GM12878 (cell line): ENCODE data around the gene NFYC. TPM values are rescaled to one million over a fixed set of nuclear protein-coding genes. Genes with fewer than 3 reads are reported as not detected.

Experiments
- ATAC-seq: fragments of 200-7000 bp; cut with Tn5 transposase; 3 replicates; pipeline ENCODE4 v1.9.1; 2020; ENCODE audit warnings: mild to moderate bottlenecking, moderate library complexity
- BruUV-seq: library from RNA; stranded (reverse); fragments of 400-500 nt; replicated peaks from 2 replicates; lab custom pipeline; 2021; lab: Mats Ljungman, UMichigan
- CTCF ChIA-PET: fragments of 300-600 bp; sonication (Branson Sonifier 250); formaldehyde crosslinking; extraction: SDS; loops from one replicate; lab custom pipeline; 2021; ENCODE audit warnings: inconsistent platforms; lab: Yijun Ruan, JAX
- POLR2A ChIA-PET: fragments of 350-600 bp; formaldehyde crosslinking; extraction: SDS; loops from one replicate; lab custom pipeline; 2021; ENCODE audit warnings: inconsistent platforms; lab: Charles Lee
- RAD21 ChIA-PET: fragments of 300-600 bp; sonication (Branson Sonifier 250); formaldehyde crosslinking; loops from one replicate; lab custom pipeline; 2023; ENCODE audit warnings: antibody characterized with exemption; ENCODE audit not compliant: unreplicated experiment; lab: Charles Lee
- SMC1A ChIA-PET: fragments of 300-600 bp; sonication (Branson Sonifier 250); formaldehyde crosslinking; loops from one replicate; lab custom pipeline; 2023; ENCODE audit not compliant: unreplicated experiment, uncharacterized antibody; lab: Charles Lee
- DNase-seq: peaks from one replicate; pipeline ENCODE4 v3.0.0-alpha.2; 2011; ENCODE audit warnings: low read depth, low spot score
- FAIRE-seq: peaks from 3 replicates; lab custom pipeline; 2011; peaks lifted over from hg19 to GRCh38; lab: Jason Lieb, UNC
- H2AFZ ChIP-seq: 2 replicates; pipeline ENCODE4 v1.6.0; 2011; ENCODE audit warnings: low read depth, low read length, control low read depth; ENCODE audit not compliant: control insufficient read depth
- H3K27ac ChIP-seq: 2 replicates; pipeline ENCODE4 v1.5.1; 2011; ENCODE audit warnings: control low read depth; ENCODE audit not compliant: control insufficient read depth, insufficient read depth
- H3K27me3 ChIP-seq, 2 experiments: replicated peaks in 1 of 2; 2 replicates each; pipeline versions ENCODE4 v1.6.0 to v1.6.1; 2011; ENCODE audit warnings: low read length in 1 of 2; ENCODE audit not compliant: control insufficient read depth in 2 of 2, insufficient read depth in 2 of 2
- H3K36me3 ChIP-seq, 2 experiments: 2 replicates each; pipeline ENCODE4 v1.5.1; 2011; ENCODE audit warnings: low read length in 1 of 2; ENCODE audit not compliant: control insufficient read depth in 2 of 2, insufficient read depth in 2 of 2
- H3K4me1 ChIP-seq: 2 replicates; pipeline ENCODE4 v1.6.1; 2011; ENCODE audit warnings: mild to moderate bottlenecking, low read length, moderate library complexity, mixed read lengths; ENCODE audit not compliant: control insufficient read depth, insufficient read depth
- H3K4me2 ChIP-seq: 2 replicates; pipeline ENCODE4 v1.6.0; 2011; ENCODE audit warnings: control low read depth; ENCODE audit not compliant: control insufficient read depth, insufficient read depth
- H3K4me3 ChIP-seq: fragments of 200-600 bp; sonication (generic); 2 replicates; pipeline ENCODE4 v1.5.1; 2016
- H3K79me2 ChIP-seq: 2 replicates; pipeline ENCODE4 v1.6.0; 2011; ENCODE audit warnings: low read length; ENCODE audit not compliant: control insufficient read depth, insufficient read depth
- H3K9ac ChIP-seq: 2 replicates; pipeline ENCODE4 v1.8.0; 2011; ENCODE audit warnings: low read length, control low read depth, mixed read lengths; ENCODE audit not compliant: control insufficient read depth, insufficient read depth
- H3K9me3 ChIP-seq: replicated peaks from 3 replicates; pipeline ENCODE4 v1.5.1; 2011; ENCODE audit warnings: mild to moderate bottlenecking, low read length; ENCODE audit not compliant: control insufficient read depth, insufficient read depth
- H4K20me1 ChIP-seq: 2 replicates; pipeline ENCODE4 v1.6.0; 2011; ENCODE audit not compliant: control insufficient read depth, insufficient read depth
- ESRRA ChIP-seq: IDR thresholded peaks from 2 replicates; pipeline ENCODE4 v1.6.1; 2012; ENCODE audit warnings: mild to moderate bottlenecking, low read length, improper control_type of control experiment
- FOXK2 ChIP-seq: fragments of 450-650 bp; IDR thresholded peaks from 2 replicates; pipeline ENCODE4 v1.6.1; 2017; ENCODE audit warnings: mild to moderate bottlenecking, moderate library complexity
- HDAC6 ChIP-seq: fragments of 200-600 bp; sonication (generic); IDR thresholded peaks from one replicate; pipeline ENCODE4 v1.8.0; 2017; ENCODE audit warnings: antibody characterized with exemption; ENCODE audit not compliant: unreplicated experiment
- IRF4 ChIP-seq: IDR thresholded peaks from 2 replicates; pipeline ENCODE4 v1.6.1; 2011; ENCODE audit warnings: low read depth, low read length
- KDM1A ChIP-seq: fragments of 200-600 bp; sonication (generic); IDR thresholded peaks from 2 replicates; pipeline ENCODE4 v1.6.1; 2016; ENCODE audit warnings: borderline replicate concordance
- RAD21 ChIP-seq: IDR thresholded peaks from 2 replicates; pipeline ENCODE4 v1.6.1; 2011; ENCODE audit warnings: mild to moderate bottlenecking, low read depth, low read length, moderate library complexity; ENCODE audit not compliant: insufficient read depth
- RELA ChIP-seq: fragments of 450-650 bp; IDR thresholded peaks from 2 replicates; pipeline ENCODE4 v1.8.0; 2014; ENCODE audit warnings: borderline replicate concordance; ENCODE audit not compliant: partially characterized antibody
- SIX5 ChIP-seq: IDR thresholded peaks from 2 replicates; pipeline ENCODE4 v1.6.1; 2011; ENCODE audit warnings: mild to moderate bottlenecking, low read depth, low read length, moderate library complexity; ENCODE audit not compliant: severe bottlenecking
- SRF ChIP-seq, 2 experiments: IDR thresholded peaks; 2 replicates each; pipeline ENCODE4 v1.6.1; 2011; ENCODE audit warnings: low read depth in 2 of 2, low read length in 2 of 2, mild to moderate bottlenecking in 1 of 2, moderate library complexity in 1 of 2
- ZNF207 ChIP-seq: fragments of 450-650 bp; IDR thresholded peaks from 2 replicates; pipeline ENCODE4 v1.6.1; 2014; ENCODE audit warnings: antibody characterized with exemption, mild to moderate bottlenecking, borderline replicate concordance
- WGBS: methylation state at CpG from one replicate; pipeline ENCODE4 v1.1.6; 2016; ENCODE audit warnings: low lambda C conversion rate; ENCODE audit not compliant: insufficient replicate concordance, insufficient coverage; ENCODE audit errors: missing lambda C conversion rate; 5-methylcytosine and 5-hydroxymethylcytosine counted together
- in situ Hi-C: fragments of 300-500 bp; cut with MboI; formaldehyde crosslinking; loops from 9 replicates; pipeline ENCODE4 v1.14.3; 2018; ENCODE audit warnings: mixed read lengths
- intact Hi-C: fragments of 100-400 bp; cut with micrococcal nuclease; formaldehyde crosslinking; loops from one replicate; pipeline ENCODE4 v1.14.2; 2022; ENCODE audit not compliant: unreplicated experiment
- polyA plus RNA-seq, 11 experiments: library from polyadenylated mRNA; depleted of rRNA in 4 of 11; unstranded in 6 of 11; stranded (reverse) in 5 of 11; fragments of >200 nt; fragmentation: Nextera tagmentation in 4 of 11; fragmentation: Illumina TruSeq in 1 of 11; extraction: Ambion mirVana in 4 of 11; extraction: Trizol in 1 of 11; gene quantifications; 1 replicate in 1 of 11; 2 replicates in 10 of 11; pipeline versions ENCODE4 v1.2.1 to v1.2.3, GENCODE V29; 2011 to 2016; ENCODE audit warnings: inconsistent platforms in 2 of 11, missing spikeins in 2 of 11, low read depth in 1 of 11
- total RNA-seq, 4 experiments: library from RNA; depleted of rRNA in 3 of 4; stranded (reverse); fragments of >200 nt in 3 of 4; fragmentation: Illumina TruSeq in 1 of 4; extraction: Trizol in 1 of 4; gene quantifications; 2 replicates each; pipeline versions ENCODE4 v1.2.1 to v1.2.3, GENCODE V29; 2013 to 2021
- TF ChIP-seq, protein P1 (sequence below): IDR thresholded peaks from 2 replicates; pipeline ENCODE4 v1.6.1; 2012; ENCODE audit warnings: mild to moderate bottlenecking, low read depth, low read length
- TF ChIP-seq, protein P2 (sequence below): fragments of 450-650 bp; formaldehyde crosslinking; IDR thresholded peaks from 2 replicates; pipeline ENCODE4 v1.5.0; 2022; ENCODE audit warnings: mild to moderate bottlenecking, missing genetic modification characterization
- TF ChIP-seq, protein P3 (sequence below): fragments of 450-650 bp; IDR thresholded peaks from 2 replicates; pipeline ENCODE4 v1.6.1; 2014; ENCODE audit warnings: mild to moderate bottlenecking

The NFYC gene
- total and polyA plus RNA-seq, 10 of the 15 experiments (the other 5 are each of a cell fraction or from before 2014, with no cell fraction given): 4.3 to 84.2 (median 58.3) TPM

DNA sequence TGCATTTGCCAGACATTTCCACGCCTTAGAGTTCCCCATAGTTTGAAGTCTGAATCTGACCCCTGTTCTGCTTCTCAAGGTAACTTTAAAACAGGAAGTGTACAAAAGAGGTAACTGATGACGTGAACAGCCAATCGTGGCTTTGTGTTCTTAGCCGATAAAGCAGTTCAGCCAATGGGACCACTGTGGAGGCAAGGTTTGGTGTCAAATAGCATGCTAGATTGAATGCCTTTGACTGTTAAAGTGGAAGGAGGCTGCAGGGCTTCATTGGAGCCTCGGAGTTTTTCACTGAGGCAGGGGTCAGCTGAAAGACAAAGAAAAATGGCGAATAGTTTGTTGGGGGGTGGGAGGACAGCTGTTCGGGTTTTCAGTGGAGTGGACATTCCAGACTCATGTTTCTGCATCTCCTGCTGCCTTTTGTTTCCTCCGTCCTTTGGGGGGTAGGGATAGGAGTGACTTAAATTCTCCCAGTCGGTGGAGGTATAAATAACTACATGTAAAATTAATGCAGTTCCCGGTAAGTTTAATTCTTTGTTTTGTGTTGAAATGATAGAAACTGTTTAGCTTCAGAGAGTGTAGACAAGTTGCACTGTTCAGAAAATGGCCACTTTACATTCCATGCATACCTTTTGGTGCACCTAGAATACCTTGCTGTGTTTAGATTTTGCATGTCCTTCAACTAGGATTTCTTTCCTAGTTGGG, 17.7 kb downstream of the NFYC start:
- H3K9ac ChIP-seq: peak overlapping the region; percentile 65
- H3K36me3 ChIP-seq: peaks cover 0 to 10% of the 10 kb centered on the region in 2 experiments; a peak in 2 of 4 replicates
- intact Hi-C loops: no loop called here
- peaks cover 93% of the 10 kb centered on the region for H3K79me2 ChIP-seq
- H3K4me3 ChIP-seq: peak overlapping the region; percentile 77
- ATAC-seq: peak; percentile 96
- ChIA-PET POLR2A (interaction anchor here (0.7 to 12.7 kb wide), 6 partner anchors 8 to 55 kb away, joined by 3 to 244 read pairs (median 8); partner anchors contain the start of gene NFYC), CTCF (interaction anchor here (0.7 to 4.2 kb wide), 8 partner anchors 8 to 176 kb away, joined by 3 to 36 read pairs (median 8); partner anchors contain the start of gene NFYC), RAD21 (interaction anchor here (0.8 to 6.1 kb wide), 4 partner anchors 8 to 55 kb away, joined by 3 to 89 read pairs (median 19); partner anchors contain the start of gene NFYC), SMC1A (interaction anchor here (0.9 to 6.3 kb wide), 10 partner anchors 8 to 177 kb away, joined by 3 to 115 read pairs (median 4); partner anchors contain the start of gene NFYC)
- peak overlapping the region; percentile 82 for H3K27ac ChIP-seq
- in situ Hi-C loops: no loop called here
- DNase-seq: peak; percentile 96
- peaks cover 22% of the 10 kb centered on the region for H3K4me1 ChIP-seq
- no peak for FAIRE-seq
- no peaks in the 10 kb centered on the region for H4K20me1 ChIP-seq
- no peaks in the 10 kb centered on the region for H3K27me3 ChIP-seq
- no peaks in the 10 kb centered on the region for H3K9me3 ChIP-seq
- peak overlapping the region; percentile 75 for H3K4me2 ChIP-seq
- 0% methylated on average over 10 of the region's 10 CpGs for WGBS
- BruUV-seq: TSS peak; percentile 35
- peak overlapping the region; percentile 83 for H2AFZ ChIP-seq
- TF ChIP-seq FOXK2 (no peak), ZNF207 (no peak), SRF (IDR thresholded peaks at IDR 0.05; ENCODE audit: low read depth in 2 of 2, low read length in 2 of 2) (peak in 1 of 2 experiments; percentile 76; a peak in 2 of 4 replicates), RELA (no peak), IRF4 (no peak), KDM1A (no peak), SIX5 (peak; percentile 37), RAD21 (no peak), ESRRA (no peak), HDAC6 (no peak)
- TF ChIP-seq, protein P1, sequence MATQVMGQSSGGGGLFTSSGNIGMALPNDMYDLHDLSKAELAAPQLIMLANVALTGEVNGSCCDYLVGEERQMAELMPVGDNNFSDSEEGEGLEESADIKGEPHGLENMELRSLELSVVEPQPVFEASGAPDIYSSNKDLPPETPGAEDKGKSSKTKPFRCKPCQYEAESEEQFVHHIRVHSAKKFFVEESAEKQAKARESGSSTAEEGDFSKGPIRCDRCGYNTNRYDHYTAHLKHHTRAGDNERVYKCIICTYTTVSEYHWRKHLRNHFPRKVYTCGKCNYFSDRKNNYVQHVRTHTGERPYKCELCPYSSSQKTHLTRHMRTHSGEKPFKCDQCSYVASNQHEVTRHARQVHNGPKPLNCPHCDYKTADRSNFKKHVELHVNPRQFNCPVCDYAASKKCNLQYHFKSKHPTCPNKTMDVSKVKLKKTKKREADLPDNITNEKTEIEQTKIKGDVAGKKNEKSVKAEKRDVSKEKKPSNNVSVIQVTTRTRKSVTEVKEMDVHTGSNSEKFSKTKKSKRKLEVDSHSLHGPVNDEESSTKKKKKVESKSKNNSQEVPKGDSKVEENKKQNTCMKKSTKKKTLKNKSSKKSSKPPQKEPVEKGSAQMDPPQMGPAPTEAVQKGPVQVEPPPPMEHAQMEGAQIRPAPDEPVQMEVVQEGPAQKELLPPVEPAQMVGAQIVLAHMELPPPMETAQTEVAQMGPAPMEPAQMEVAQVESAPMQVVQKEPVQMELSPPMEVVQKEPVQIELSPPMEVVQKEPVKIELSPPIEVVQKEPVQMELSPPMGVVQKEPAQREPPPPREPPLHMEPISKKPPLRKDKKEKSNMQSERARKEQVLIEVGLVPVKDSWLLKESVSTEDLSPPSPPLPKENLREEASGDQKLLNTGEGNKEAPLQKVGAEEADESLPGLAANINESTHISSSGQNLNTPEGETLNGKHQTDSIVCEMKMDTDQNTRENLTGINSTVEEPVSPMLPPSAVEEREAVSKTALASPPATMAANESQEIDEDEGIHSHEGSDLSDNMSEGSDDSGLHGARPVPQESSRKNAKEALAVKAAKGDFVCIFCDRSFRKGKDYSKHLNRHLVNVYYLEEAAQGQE: no peak
- TF ChIP-seq, protein P2, sequence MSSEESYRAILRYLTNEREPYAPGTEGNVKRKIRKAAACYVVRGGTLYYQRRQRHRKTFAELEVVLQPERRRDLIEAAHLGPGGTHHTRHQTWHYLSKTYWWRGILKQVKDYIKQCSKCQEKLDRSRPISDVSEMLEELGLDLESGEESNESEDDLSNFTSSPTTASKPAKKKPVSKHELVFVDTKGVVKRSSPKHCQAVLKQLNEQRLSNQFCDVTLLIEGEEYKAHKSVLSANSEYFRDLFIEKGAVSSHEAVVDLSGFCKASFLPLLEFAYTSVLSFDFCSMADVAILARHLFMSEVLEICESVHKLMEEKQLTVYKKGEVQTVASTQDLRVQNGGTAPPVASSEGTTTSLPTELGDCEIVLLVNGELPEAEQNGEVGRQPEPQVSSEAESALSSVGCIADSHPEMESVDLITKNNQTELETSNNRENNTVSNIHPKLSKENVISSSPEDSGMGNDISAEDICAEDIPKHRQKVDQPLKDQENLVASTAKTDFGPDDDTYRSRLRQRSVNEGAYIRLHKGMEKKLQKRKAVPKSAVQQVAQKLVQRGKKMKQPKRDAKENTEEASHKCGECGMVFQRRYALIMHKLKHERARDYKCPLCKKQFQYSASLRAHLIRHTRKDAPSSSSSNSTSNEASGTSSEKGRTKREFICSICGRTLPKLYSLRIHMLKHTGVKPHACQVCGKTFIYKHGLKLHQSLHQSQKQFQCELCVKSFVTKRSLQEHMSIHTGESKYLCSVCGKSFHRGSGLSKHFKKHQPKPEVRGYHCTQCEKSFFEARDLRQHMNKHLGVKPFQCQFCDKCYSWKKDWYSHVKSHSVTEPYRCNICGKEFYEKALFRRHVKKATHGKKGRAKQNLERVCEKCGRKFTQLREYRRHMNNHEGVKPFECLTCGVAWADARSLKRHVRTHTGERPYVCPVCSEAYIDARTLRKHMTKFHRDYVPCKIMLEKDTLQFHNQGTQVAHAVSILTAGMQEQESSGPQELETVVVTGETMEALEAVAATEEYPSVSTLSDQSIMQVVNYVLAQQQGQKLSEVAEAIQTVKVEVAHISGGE (CRISPR knock-in tag): no peak
- TF ChIP-seq, protein P3, sequence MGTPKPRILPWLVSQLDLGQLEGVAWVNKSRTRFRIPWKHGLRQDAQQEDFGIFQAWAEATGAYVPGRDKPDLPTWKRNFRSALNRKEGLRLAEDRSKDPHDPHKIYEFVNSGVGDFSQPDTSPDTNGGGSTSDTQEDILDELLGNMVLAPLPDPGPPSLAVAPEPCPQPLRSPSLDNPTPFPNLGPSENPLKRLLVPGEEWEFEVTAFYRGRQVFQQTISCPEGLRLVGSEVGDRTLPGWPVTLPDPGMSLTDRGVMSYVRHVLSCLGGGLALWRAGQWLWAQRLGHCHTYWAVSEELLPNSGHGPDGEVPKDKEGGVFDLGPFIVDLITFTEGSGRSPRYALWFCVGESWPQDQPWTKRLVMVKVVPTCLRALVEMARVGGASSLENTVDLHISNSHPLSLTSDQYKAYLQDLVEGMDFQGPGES: peak; percentile 86; the same call in 1 of the 2 replicates
